Activated T-helper 1 cell treated with Interleukin-2 at 50 U/mL for 16 hours (primary cell): ENCODE results near the gene KCMF1.

Experiments
- DNase-seq: peaks from one replicate; pipeline ENCODE4 v3.0.0-alpha.2; 2020; ENCODE audit warnings: low read depth

The KCMF1 gene

GRCh38 chr2:84986018-84986417, 15.1 kb downstream of the KCMF1 start:
- DNase-seq = no peak

GRCh38 chr2:84989422-84989821, 18.5 kb downstream of the KCMF1 start:
- no peak for DNase-seq

DNA sequence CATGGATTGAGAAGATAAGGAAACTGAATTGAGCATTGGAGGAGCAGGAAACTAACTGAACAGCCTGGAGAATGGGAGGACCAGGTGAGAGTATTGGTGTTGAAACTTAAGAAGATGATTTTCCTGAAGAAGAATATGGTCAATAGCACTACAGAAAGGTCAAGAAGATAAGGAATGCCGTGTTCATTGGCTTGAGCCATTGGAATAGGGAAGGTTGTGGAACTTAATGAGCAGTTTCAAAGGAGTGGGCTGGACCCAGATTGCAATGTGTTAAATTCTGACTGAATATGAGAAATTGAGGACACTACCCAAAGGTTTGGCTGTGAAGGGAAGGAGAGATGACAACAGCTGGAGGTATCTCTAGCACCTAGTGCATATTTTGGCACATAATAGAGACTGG, 19.0 kb downstream of the KCMF1 start:
- DNase-seq = no peak

- DNase-seq = no peak
Observed at GRCh38 chr2:84991404-84992160, 20.6 kb downstream of the KCMF1 start.

- DNase-seq = no peak
Observed at GRCh38 chr2:84995826-84996225, 24.9 kb downstream of the KCMF1 start.

DNA sequence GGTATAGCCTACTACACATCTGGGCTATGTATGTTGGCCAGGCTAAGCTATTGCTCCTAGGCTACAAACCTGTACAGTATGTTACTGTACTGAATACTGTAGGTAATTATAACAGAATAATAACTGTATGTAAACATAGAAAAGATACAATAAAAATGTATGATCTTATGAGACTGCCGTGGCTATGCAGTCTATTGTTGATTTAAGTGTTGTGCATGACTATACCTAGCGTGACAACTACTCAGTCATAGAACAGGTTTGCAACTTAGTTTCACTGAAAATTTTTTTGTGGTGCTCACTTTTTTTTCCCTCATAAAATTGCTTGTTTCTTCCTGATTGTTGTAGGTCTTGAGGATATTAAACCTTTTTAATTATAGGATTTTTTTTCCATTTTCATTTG, 25.9 kb downstream of the KCMF1 start:
- DNase-seq = no peak

GRCh38 chr2:84999553-84999955, 28.6 kb downstream of the KCMF1 start:
- no peak for DNase-seq

GRCh38 chr2:85001595-85001994, 30.6 kb downstream of the KCMF1 start:
- no peak for DNase-seq

DNA sequence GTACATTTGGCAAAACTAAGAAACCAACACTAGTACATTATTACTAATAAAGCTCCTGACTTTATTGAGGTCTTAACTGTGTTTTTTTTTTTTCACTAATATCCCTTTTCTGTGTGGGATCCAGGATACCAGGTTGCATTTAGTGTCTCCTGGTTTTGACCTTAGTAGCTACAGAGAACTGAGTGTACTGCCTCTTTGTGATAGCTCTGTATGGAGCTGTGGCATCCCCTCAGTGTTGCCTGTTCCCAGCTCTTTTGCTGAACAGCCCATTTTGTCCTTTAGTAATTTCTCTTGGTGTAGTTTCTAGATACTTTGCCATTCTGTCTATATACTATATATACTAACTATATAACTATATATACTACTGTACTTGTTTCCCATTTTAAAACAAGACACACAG, 31.6 kb downstream of the KCMF1 start:
- no peak for DNase-seq

DNA sequence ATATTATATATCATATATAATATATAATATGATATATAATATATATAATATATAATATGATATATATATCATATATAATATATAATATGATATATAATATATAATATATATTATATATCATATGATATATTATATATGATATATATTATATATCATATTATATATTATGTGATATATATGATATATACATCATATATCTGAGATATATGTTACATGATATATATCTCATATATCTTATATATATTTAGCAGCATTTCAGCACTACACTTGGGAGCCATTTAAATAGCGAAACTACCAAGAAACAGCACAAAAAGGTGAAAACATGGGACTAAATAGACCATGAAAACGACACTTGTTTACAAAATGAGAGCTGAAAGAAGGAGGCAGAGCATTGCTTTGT, 37.3 kb downstream of the KCMF1 start:
- DNase-seq = no peak

DNA sequence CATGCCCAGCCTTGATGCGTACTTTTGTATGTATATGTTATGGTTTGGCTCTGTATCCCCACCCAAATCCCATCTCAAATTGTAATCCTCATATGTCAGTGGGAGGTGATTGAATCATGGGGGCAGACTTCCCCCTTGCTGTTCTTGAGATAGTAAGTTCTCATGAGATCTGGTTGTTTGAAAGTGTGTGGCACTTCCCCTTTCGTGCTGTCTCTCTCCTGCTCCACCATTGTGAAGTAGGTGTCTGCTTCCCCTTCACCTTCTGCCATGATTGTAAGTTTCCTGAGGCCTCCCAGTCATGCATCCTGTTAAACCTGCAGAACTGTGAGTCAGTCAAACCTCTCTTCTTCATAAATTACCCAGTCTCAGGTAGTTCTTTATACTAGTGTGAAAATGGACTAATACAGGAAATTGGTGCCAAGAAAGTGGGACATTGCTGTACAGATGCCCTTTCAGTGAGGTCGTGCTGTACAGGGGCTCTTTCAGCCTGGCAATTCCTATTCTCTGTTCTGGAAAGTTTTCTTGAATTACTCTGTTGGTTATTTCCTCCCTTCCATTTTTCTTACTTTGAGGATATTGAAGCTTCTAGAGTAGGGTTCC, 38.2 kb downstream of the KCMF1 start:
- DNase-seq = no peak

- no peak for DNase-seq
Observed at GRCh38 chr2:85010404-85010803, 39.4 kb downstream of the KCMF1 start.

GRCh38 chr2:85011098-85011497, 40.1 kb downstream of the KCMF1 start:
- no peak for DNase-seq

GRCh38 chr2:85011747-85012146, 40.8 kb downstream of the KCMF1 start:
- DNase-seq = no peak

- no peak for DNase-seq
Observed at GRCh38 chr2:85012431-85012830, 41.5 kb downstream of the KCMF1 start.

GRCh38 chr2:85012855-85013254, 41.9 kb downstream of the KCMF1 start:
- DNase-seq = no peak

DNA sequence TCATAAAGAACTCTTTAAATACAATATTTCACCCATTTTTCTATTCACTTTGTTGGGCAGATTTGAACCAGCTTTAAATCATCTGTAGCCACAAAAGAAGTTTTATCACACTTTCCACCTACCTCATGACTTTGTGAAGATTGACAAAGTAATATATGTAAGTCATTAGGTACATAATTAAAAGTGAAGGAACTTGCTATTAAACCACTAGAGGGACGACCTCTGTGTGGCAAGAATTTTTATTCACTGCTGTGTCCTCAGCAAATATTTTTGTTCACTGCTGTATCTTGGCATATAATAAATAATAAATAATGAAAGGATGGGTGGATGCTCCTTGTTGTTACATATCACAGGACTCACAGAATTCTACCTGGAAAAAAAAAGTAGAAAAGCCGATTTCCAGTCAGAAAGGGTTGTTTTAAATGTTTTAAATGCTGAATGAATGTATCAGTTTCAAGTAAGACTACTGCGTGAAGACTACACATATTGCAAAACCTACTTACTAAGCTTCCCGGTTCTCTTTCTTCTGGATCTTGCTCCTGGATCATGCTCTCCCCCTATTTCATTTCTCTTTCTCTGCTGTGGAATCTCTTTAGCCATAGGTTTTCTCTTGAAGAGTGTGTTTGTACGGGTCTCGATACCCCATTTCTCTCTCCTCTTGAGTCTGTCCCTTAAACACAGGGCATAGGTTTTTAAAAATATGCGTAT, 44.8 kb downstream of the KCMF1 start:
- no peak for DNase-seq

DNA sequence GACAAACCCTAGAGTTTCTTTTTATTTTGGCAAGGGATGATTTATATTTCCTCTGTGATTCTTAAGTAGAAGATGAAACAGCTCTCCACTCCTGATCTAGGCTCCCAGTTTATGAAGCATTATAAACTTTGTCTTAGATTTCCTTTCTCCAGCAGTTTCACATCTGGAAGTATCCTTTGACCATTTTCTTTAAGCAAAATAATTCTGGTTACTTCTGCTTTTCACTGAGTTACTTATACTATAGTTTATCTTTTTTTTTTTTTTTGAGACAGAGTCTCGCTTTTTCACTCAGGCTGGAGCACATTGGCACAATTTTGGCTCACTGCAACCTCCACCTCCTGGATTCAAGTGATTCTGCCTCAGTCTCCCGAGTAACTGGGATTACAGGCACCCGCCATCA, 45.5 kb downstream of the KCMF1 start:
- DNase-seq = no peak

DNA sequence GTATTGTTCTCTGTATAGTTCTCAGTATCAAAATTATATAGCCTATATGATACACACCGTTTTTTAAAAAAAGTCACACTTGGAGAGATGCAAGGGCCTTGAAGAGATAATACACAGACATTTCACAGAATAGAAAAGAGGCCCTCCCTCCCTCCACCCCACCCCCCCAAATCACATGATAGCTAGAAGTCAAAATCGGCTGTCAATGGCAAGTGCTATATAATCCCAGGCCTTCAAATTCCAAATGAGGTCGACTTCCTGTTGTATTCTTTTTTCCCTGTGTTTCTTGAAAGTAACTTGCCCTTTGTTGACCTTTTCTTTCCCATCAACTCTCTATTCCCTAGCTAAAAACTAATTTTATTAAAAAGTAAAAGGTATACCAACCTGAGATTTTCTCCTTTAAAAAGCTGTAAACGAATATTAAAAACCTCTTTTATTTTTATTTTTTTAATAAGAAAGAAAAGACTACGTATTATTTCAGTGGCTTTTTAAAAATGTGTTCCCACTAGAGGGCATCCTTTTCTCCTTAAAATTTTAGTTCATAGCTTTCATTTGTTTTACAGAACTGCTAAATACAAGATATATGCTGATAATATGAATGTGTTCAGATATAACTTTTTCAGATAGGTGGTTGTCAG, 46.6 kb downstream of the KCMF1 start:
- no peak for DNase-seq

GRCh38 chr2:85018049-85018447, 47.1 kb downstream of the KCMF1 start:
- DNase-seq = no peak

DNA sequence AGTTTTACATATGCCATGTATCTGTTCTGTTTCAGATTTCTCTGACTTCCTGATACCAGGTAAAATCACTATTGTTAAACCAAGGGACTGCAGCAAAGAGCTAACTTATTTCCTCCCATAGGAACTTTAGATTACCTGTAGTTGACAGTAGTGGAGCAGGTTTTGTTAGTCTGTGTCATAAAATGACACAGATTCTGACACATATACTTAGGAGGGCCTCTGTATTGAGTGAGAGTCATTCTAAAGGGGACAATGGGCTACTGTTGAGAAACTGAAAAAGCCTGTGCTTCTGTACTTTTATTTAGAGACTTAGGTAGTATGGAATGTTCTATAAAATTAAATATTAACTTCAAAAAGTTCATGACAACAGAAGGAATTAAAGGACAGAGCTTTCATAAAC, 48.2 kb downstream of the KCMF1 start:
- no peak for DNase-seq

DNA sequence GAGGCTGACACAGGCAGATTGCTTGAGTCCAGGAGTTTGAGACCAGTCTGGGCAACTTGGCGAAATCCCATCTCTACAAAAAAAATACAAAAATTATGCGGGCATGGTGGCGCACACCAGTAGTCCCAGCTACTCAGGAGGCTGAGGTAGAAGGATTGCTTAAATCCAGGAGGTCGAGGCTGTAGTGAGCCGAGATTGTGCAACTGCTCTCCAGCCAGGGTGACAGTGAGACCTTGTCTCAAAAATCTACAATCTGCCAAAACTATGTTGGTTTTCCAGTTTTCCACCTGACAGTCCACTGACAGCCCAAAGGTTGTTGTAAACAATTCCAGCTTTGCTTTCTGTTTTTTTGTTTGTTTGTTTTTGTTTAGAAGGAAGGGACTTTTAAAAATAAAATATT, 51.3 kb downstream of the KCMF1 start:
- DNase-seq = no peak
